Endothelial cell (in vitro differentiated cells): ENCODE measurements around the gene FCHO1. TPM values are rescaled to one million over a fixed set of nuclear protein-coding genes. Genes with fewer than 3 reads are reported as not detected.
A peak's percentile ranks its signal among the peaks of the same experiment; 100 is the strongest.

Experiments
- DNase-seq: peaks from one replicate; pipeline ENCODE4 v3.0.0; 2021; ENCODE audit warnings: low spot score
- H3K27ac Mint-ChIP-seq: one replicate; pipeline ENCODE4 v1.8.0; 2021; ENCODE audit warnings: mixed read lengths, inconsistent platforms; ENCODE audit not compliant: unreplicated experiment
- H3K27me3 Mint-ChIP-seq: one replicate; pipeline ENCODE4 v1.8.0; 2021; ENCODE audit warnings: mild to moderate bottlenecking, moderate library complexity, mixed read lengths, inconsistent platforms; ENCODE audit not compliant: unreplicated experiment
- H3K36me3 Mint-ChIP-seq: one replicate; pipeline ENCODE4 v1.8.0; 2021; ENCODE audit warnings: mild to moderate bottlenecking, low read depth, mixed read lengths, inconsistent platforms; ENCODE audit not compliant: unreplicated experiment
- H3K4me1 Mint-ChIP-seq: one replicate; pipeline ENCODE4 v1.8.0; 2021; ENCODE audit warnings: mild to moderate bottlenecking, mixed read lengths, inconsistent platforms; ENCODE audit not compliant: unreplicated experiment
- H3K4me3 Mint-ChIP-seq: one replicate; pipeline ENCODE4 v1.8.0; 2021; ENCODE audit warnings: mild to moderate bottlenecking, mixed read lengths, inconsistent platforms; ENCODE audit not compliant: unreplicated experiment
- H3K9me3 Mint-ChIP-seq: one replicate; pipeline ENCODE4 v1.8.0; 2021; ENCODE audit warnings: mixed read lengths, inconsistent platforms; ENCODE audit not compliant: unreplicated experiment
- CTCF ChIP-seq: fragments of 200-600 bp; sonication (generic); IDR thresholded peaks from one replicate; pipeline ENCODE4 v1.5.0; 2021; ENCODE audit warnings: antibody characterized with exemption; ENCODE audit not compliant: unreplicated experiment
- total RNA-seq: library from RNA; stranded (reverse); fragmentation: NEBNext Ultra II Directional; extraction: Animal tissue kit (Norgen Biotek cat#: 25700); gene quantifications from one replicate; pipeline ENCODE4 v1.2.1, GENCODE V29; 2021; ENCODE audit not compliant: unreplicated experiment

Gene FCHO1
- total RNA-seq, 1 donor from 2014 or later, result 2.7 TPM

DNA sequence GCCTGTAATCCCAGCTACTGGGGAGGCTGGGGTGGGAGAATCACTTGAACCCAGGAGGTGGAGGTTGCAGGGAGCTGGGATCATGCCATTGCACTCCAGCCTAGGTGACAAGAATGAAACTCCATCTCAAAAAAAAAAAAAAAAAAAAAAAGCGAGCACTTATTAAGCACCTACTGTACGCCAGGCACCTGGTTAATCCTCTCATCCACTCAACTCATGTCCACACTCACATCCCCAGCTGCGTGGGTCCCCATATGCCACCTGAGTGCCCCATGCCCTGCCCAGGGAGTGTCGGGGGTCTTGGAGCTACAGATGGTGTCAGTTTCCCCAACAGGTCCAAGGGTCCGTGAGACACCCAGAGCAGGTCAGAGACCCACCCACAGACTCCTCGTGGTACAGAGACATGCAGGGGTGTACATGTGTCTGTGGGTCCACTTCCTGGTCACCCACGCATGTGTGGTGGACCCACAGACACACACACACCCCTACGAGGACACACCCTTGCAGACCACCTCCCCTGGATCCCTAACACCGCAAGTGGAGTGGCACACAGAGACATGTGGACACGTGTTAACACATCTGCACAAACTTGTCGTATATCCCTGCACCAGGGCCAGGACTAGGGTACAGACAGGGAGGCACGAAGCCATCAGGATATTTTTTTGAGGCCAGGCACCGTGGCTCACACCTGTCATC, 66.5 kb downstream of the FCHO1 start:
- no peak overlapping the region for H3K4me3 Mint-ChIP-seq
- DNase-seq, result no peak
- no peaks in the 10 kb centered on the region for H3K9me3 Mint-ChIP-seq
- no peak overlapping the region for H3K27ac Mint-ChIP-seq
- peaks cover 3% of the 10 kb centered on the region for H3K27me3 Mint-ChIP-seq
- no peaks in the 10 kb centered on the region for H3K36me3 Mint-ChIP-seq
- TF ChIP-seq CTCF, result no peak
- no peaks in the 10 kb centered on the region for H3K4me1 Mint-ChIP-seq

DNA sequence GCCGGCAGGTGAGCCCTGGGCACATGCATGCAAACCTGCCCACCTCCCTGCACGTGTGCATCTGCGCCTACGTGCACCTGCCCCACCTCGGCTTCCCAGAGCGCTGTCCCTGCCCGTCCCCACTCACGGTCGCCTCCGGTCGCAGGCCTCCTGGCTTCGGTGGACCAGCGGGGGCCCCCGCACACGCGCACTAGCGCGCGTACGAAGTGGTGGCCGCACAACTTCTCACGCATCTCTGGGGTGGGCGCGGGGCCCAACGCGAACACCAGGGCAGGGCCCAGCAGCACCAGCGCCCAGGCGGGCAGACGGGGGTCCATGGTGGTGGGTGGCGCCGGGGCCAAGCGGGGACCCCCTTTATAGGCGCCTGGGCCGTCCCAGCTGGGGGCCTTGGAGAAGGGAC, 69.9 kb downstream of the FCHO1 start, which contains the start of gene INSL3:
Gene INSL3 (minus strand): TSS at position 330 of the 400 bp plus-strand sequence. CDS start 13 bp downstream, at position 317.
- H3K4me1 Mint-ChIP-seq, result no peaks in the 10 kb centered on the region
- no peak within 1 kb of the TSS for H3K27ac Mint-ChIP-seq
- H3K4me3 Mint-ChIP-seq, result no peak within 1 kb of the TSS
- no peaks in the 10 kb centered on the region for H3K36me3 Mint-ChIP-seq
- H3K9me3 Mint-ChIP-seq, result no peaks in the 10 kb centered on the region
- H3K27me3 Mint-ChIP-seq, result peaks cover 1% of the 10 kb centered on the region
- TF ChIP-seq CTCF, result no peak
- DNase-seq, result no peak

GRCh38 chr19:17824339-17824738, 73.1 kb downstream of the FCHO1 start:
- Mint-ChIP-seq H3K4me1 (no peaks in the 10 kb centered on the region), H3K36me3 (no peaks in the 10 kb centered on the region), H3K4me3 (no peak overlapping the region), H3K27me3 (peaks cover 1% of the 10 kb centered on the region), H3K9me3 (no peaks in the 10 kb centered on the region), H3K27ac (no peak overlapping the region)
- TF ChIP-seq CTCF, result no peak
- DNase-seq, result no peak

DNA sequence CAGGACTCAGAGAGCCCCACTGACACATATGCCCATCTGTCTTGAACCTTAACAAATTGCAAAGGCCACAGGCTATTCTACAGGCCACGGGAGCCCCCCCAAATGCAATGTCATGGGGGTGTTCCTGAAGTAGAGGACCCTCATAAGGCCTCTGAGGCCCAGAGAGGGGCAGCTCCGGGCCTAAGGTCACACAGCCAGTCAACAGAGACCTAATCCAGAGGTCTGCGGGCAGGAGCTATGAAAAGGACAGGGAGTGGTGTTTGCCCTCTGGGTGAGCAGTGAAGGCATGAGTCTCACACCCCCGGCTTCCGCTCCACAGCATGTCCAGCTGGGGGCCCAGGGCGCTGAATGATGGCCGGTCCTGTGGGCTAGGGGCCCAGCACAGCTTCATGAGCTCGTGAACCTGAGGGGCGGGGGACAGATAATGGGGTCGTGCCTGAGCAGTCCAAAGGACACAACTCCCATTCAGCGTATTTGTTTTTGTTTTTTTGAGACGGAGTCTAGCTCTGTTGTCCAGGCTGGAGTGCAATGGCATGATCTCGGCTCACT, 75.3 kb downstream of the FCHO1 start:
- Mint-ChIP-seq H3K27ac (no peak overlapping the region), H3K9me3 (no peaks in the 10 kb centered on the region), H3K4me3 (no peak overlapping the region), H3K27me3 (peaks cover 3% of the 10 kb centered on the region), H3K4me1 (peaks cover 4% of the 10 kb centered on the region), H3K36me3 (no peaks in the 10 kb centered on the region)
- no peak for DNase-seq
- no peak for TF ChIP-seq CTCF

DNA sequence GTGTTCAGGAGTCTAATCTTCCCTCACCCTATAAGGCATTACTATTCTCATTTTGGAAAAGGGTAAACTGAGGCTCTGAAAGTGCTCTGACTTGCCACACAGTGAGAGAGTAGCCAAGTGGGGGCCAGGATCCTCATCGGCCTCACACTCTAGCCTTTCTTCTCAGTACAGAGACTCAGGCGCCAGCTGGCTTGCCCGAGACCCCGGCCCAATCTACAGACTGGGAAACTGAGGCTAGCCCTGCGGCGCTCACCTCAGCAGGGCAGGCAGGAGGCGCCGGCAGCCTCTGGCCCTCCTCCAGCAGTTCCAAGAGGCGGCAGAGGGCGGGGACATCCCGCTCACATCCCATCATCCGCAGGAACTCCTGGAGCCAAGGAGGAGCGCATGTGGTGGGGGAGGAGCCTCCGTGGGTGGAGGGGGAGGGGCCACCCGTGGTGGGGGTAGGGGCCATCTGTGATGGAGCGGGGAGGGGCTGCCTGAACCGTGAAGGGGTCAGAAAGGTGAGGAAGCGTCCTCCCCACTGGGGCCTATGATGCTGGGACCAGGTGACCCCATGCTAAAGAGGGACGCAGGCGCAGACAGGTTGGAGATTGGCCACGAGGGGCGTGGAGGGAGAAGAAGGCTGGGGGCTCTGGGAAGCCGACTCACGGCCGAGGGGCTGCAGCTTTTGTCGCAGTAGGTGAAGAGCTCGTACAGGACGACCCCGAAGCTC, 78.7 kb downstream of the FCHO1 start:
- Mint-ChIP-seq H3K36me3 (peaks cover 2% of the 10 kb centered on the region), H3K4me3 (peak overlapping the region; percentile 35), H3K27ac (no peak overlapping the region)

More for the DNA sequence above, 78.7 kb downstream of the FCHO1 start:
- TF ChIP-seq CTCF, result no peak
- Mint-ChIP-seq H3K9me3 (no peaks in the 10 kb centered on the region), H3K27me3 (peaks cover 3% of the 10 kb centered on the region), H3K4me1 (peaks cover 4% of the 10 kb centered on the region)
- peak; percentile 62 for DNase-seq
